CD14-positive monocyte (primary cell): ENCODE results near the gene SPATA2L. TPM values are rescaled to one million over a fixed set of nuclear protein-coding genes. Genes with fewer than 3 reads are reported as not detected.
"Not testable (repeated sequence)": the region's sequence is repeated elsewhere in the genome, so short reads cannot be mapped to it uniquely, and the experiment has no call there.

Experiments used
- DNase-seq, 3 donors: peaks; one replicate each; pipeline ENCODE4 v3.0.0-alpha.2; 2011 to 2022
- H2AFZ ChIP-seq: 2 replicates; pipeline ENCODE4 v1.6.0; 2012; ENCODE audit warnings: mild to moderate bottlenecking, low read depth, low read length, inconsistent platforms; ENCODE audit not compliant: insufficient read depth, poor library complexity, severe bottlenecking
- H3K27ac ChIP-seq, 2 donors: 1 replicate in 1 of 2; 2 replicates in 1 of 2; pipeline ENCODE4 v1.5.1; 2012 to 2013; ENCODE audit warnings: low read length in 2 of 2, control low read depth in 1 of 2, inconsistent platforms in 1 of 2, low read depth in 1 of 2, mild to moderate bottlenecking in 1 of 2
- H3K27me3 ChIP-seq, 2 donors: one replicate each; pipeline versions ENCODE4 v1.6.0 to v1.6.1; 2011 to 2013; ENCODE audit warnings: low read length in 2 of 2; ENCODE audit not compliant: control insufficient read depth in 2 of 2, insufficient read depth in 2 of 2
- H3K36me3 ChIP-seq, 2 donors: replicated peaks in 1 of 2; 1 replicate in 1 of 2; 2 replicates in 1 of 2; pipeline versions ENCODE4 v1.5.1 to v1.6.1; 2012 to 2013; ENCODE audit warnings: low read length in 2 of 2, control low read depth in 1 of 2, inconsistent platforms in 1 of 2, mild to moderate bottlenecking in 1 of 2; ENCODE audit not compliant: insufficient read depth in 2 of 2, control insufficient read depth in 1 of 2
- H3K4me1 ChIP-seq, 2 donors: 1 replicate in 1 of 2; 2 replicates in 1 of 2; pipeline versions ENCODE4 v1.5.1 to v1.6.1; 2012 to 2013; ENCODE audit warnings: low read length in 2 of 2, control low read depth in 1 of 2, inconsistent platforms in 1 of 2, mild to moderate bottlenecking in 1 of 2, moderate library complexity in 1 of 2; ENCODE audit not compliant: insufficient read depth in 2 of 2, control insufficient read depth in 1 of 2
- H3K4me2 ChIP-seq: replicated peaks from 2 replicates; pipeline ENCODE3; 2012; ENCODE audit warnings: low read length, moderate library complexity, mild to moderate bottlenecking; ENCODE audit not compliant: poor library complexity, severe bottlenecking; ENCODE audit errors: extremely low read depth
- H3K4me3 ChIP-seq, 3 experiments: fragments of 200-600 bp in 1 of 3; sonication (generic) in 1 of 3; replicated peaks in 1 of 3; 1 replicate in 2 of 3; 2 replicates in 1 of 3; pipeline ENCODE4 v1.5.1; 2011 to 2013; ENCODE audit warnings: low read length in 3 of 3, mild to moderate bottlenecking in 3 of 3, control low read depth in 2 of 3, low read depth in 2 of 3, inconsistent platforms in 1 of 3, moderate library complexity in 1 of 3
- H3K79me2 ChIP-seq: 2 replicates; pipeline ENCODE4 v1.6.0; 2012; ENCODE audit warnings: mild to moderate bottlenecking, control low read depth, inconsistent platforms, low read length, moderate library complexity; ENCODE audit not compliant: insufficient read depth
- H3K9ac ChIP-seq: 2 replicates; pipeline ENCODE4 v1.6.0; 2017; ENCODE audit warnings: low read length, mild to moderate bottlenecking; ENCODE audit not compliant: insufficient read depth, poor library complexity, severe bottlenecking
- H3K9me3 ChIP-seq, 2 donors: replicated peaks in 1 of 2; 1 replicate in 1 of 2; 2 replicates in 1 of 2; pipeline versions ENCODE4 v1.5.1 to v1.6.1; 2012 to 2013; ENCODE audit warnings: low read length in 2 of 2, control low read depth in 1 of 2; ENCODE audit not compliant: control insufficient read depth in 1 of 2, insufficient read depth in 1 of 2
- H4K20me1 ChIP-seq: 2 replicates; pipeline ENCODE4 v1.6.0; 2012; ENCODE audit warnings: mild to moderate bottlenecking, low read length, control low read depth, moderate library complexity; ENCODE audit not compliant: insufficient read depth
- H3K27ac Mint-ChIP-seq, 7 donors: one replicate each; pipeline ENCODE4 v1.8.0; 2020; ENCODE audit warnings: mild to moderate bottlenecking in 7 of 7, mixed read lengths in 7 of 7, moderate library complexity in 6 of 7, inconsistent platforms in 2 of 7
- H3K27me3 Mint-ChIP-seq, 3 donors: one replicate each; pipeline ENCODE4 v1.8.0; 2021 to 2022; ENCODE audit warnings: low read depth in 3 of 3, mild to moderate bottlenecking in 3 of 3, mixed read lengths in 3 of 3, moderate library complexity in 3 of 3, inconsistent platforms in 1 of 3
- H3K36me3 Mint-ChIP-seq, 2 donors: one replicate each; pipeline ENCODE4 v1.8.0; 2020; ENCODE audit warnings: mixed read lengths in 2 of 2, inconsistent platforms in 1 of 2, mild to moderate bottlenecking in 1 of 2
- H3K4me1 Mint-ChIP-seq: one replicate; pipeline ENCODE4 v1.8.0; 2020; ENCODE audit warnings: mild to moderate bottlenecking, mixed read lengths
- H3K4me3 Mint-ChIP-seq, 2 donors: one replicate each; pipeline ENCODE4 v1.8.0; 2020; ENCODE audit warnings: mild to moderate bottlenecking in 2 of 2, mixed read lengths in 2 of 2, moderate library complexity in 1 of 2
- H3K9me3 Mint-ChIP-seq, 7 donors: one replicate each; pipeline ENCODE4 v1.8.0; 2020 to 2022; ENCODE audit warnings: mixed read lengths in 7 of 7, mild to moderate bottlenecking in 6 of 7, moderate library complexity in 6 of 7, inconsistent platforms in 2 of 7
- WGBS: methylation state at CpG from one replicate; pipeline ENCODE4 v1.1.5; 2013; ENCODE audit warnings: missing lambda C conversion rate; ENCODE audit not compliant: insufficient coverage; 5-methylcytosine and 5-hydroxymethylcytosine counted together
- intact Hi-C, 2 donors: fragments of 100-400 bp; cut with micrococcal nuclease; formaldehyde crosslinking; loops; one replicate each; pipeline versions ENCODE4 v1.15.0 to v1.15.1; 2023
- polyA plus RNA-seq, 3 donors: library from polyadenylated mRNA; depleted of rRNA in 1 of 3; unstranded in 2 of 3; stranded (reverse) in 1 of 3; fragments of 300-500 nt in 2 of 3; fragments of >200 nt in 1 of 3; fragmentation: Illumina TruSeq in 2 of 3; gene quantifications; 1 replicate in 2 of 3; 2 replicates in 1 of 3; pipeline ENCODE4 v1.2.3, GENCODE V29; 2012 to 2021
- TF ChIP-seq, protein P1 (sequence below): fragments of 200-600 bp; IDR thresholded peaks from one replicate; pipeline ENCODE4 v1.8.0; 2022; ENCODE audit warnings: antibody characterized with exemption, mild to moderate bottlenecking

The SPATA2L gene
- polyA plus RNA-seq, 3 donors, result 10.0 to 17.6 (median 15.1) TPM

DNA sequence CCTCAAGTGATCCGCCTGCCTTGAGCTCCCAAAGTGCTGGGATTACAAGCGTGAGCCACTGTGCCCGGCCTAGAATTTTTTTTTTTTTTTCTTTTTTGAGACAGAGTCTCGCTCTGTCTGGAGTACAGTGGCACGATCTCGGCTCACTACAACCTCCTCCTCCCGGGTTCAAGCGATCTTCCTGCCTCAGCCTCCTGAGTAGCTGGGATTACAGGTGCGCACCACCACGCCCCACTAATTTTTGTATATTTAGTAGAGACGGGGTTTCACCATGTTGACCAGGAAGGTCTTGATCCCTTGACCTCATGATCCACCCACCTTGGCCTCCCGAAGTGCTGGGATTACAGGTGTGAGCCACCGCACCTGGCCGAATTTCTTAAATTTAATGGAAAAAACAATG, 2.8 kb downstream of the SPATA2L start:
- H4K20me1 ChIP-seq, result peaks cover 51% of the 10 kb centered on the region
- H3K27me3 Mint-ChIP-seq, DNase-seq, H3K9me3 Mint-ChIP-seq, H3K4me3 Mint-ChIP-seq, H3K4me3 ChIP-seq, H3K27ac ChIP-seq, H2AFZ ChIP-seq, H3K27ac Mint-ChIP-seq, H3K9me3 ChIP-seq, intact Hi-C loops, H3K9ac ChIP-seq, H3K27me3 ChIP-seq, H3K4me2 ChIP-seq, H3K79me2 ChIP-seq: not testable (repeated sequence)
- Mint-ChIP-seq H3K4me1 (peaks cover 13% of the 10 kb centered on the region), H3K36me3 (peaks cover 18 to 27% of the 10 kb centered on the region in 2 donors)
- 98% methylated on average over 7 of the region's 14 CpGs for WGBS
- H3K36me3 ChIP-seq, result peaks cover 24 to 28% of the 10 kb centered on the region in 2 donors
- H3K4me1 ChIP-seq, result peaks cover 20 to 32% of the 10 kb centered on the region in 2 donors

DNA sequence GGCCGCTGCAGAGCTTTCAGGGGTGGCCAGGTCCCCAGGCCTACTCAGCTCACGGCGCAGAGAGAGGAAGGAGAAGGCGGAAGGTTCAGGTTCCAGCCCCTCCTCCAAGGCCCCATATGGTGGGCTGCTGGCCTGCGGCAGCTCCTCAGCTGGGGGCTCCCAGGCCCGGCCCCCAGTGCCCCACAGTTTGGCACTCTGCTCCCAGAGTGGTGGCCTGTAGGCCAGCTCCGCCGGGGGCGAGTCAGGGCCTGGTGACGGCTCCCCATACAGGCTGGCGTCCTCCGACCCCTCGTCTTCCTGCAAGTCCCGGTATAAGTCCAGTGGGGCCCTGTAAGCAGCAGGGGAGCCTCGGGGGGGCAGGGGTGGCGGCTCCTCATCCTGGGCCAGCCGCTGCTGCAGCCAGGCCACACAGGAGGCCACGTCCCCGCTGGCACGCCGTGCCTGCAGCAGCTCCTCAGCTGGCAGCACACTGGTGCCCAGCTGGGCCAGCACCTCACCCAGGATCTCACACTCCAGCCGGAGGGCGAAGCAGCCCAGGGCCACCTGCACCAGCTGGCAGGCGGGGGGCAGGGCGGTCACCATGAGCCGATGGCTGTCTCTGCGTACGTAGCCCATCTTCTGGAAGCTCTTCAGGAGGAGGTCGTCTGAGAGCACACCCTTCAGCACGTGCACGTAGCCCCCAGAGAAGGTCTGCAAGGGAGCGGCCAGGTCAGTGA, 3.7 kb downstream of the SPATA2L start:
- Mint-ChIP-seq H3K27me3 (peaks cover 0 to 7% (median 3%) of the 10 kb centered on the region in 3 donors), H3K4me3 (no peak overlapping the region), H3K4me1 (peaks cover 13% of the 10 kb centered on the region), H3K9me3 (no peaks in the 10 kb centered on the region), H3K27ac (no peak overlapping the region), H3K36me3 (peaks cover 24 to 37% of the 10 kb centered on the region in 2 donors)
- intact Hi-C loops, result no loop called here
- Histone ChIP-seq H3K27ac (no peak overlapping the region), H3K9ac (no peak overlapping the region), H4K20me1 (peaks cover 53% of the 10 kb centered on the region), H3K4me1 (peaks cover 20 to 32% of the 10 kb centered on the region in 2 donors), H2AFZ (no peak overlapping the region), H3K4me2 (no peak overlapping the region), H3K79me2 (peaks cover 4% of the 10 kb centered on the region), H3K36me3 (peaks cover 32 to 36% of the 10 kb centered on the region in 2 donors), H3K9me3 (no peaks in the 10 kb centered on the region), H3K27me3 (no peaks in the 10 kb centered on the region), H3K4me3 (no peak overlapping the region)
- whole genome bisulfite sequencing, result 94% methylated on average over 27 of the region's 32 CpGs
- peak in 1 of 3 donors; percentile 9 for DNase-seq
- TF ChIP-seq, protein P1, sequence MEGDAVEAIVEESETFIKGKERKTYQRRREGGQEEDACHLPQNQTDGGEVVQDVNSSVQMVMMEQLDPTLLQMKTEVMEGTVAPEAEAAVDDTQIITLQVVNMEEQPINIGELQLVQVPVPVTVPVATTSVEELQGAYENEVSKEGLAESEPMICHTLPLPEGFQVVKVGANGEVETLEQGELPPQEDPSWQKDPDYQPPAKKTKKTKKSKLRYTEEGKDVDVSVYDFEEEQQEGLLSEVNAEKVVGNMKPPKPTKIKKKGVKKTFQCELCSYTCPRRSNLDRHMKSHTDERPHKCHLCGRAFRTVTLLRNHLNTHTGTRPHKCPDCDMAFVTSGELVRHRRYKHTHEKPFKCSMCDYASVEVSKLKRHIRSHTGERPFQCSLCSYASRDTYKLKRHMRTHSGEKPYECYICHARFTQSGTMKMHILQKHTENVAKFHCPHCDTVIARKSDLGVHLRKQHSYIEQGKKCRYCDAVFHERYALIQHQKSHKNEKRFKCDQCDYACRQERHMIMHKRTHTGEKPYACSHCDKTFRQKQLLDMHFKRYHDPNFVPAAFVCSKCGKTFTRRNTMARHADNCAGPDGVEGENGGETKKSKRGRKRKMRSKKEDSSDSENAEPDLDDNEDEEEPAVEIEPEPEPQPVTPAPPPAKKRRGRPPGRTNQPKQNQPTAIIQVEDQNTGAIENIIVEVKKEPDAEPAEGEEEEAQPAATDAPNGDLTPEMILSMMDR, result no peak
